CMK (cell line): Measurements from ENCODE around the gene ALPK3.

Experiments used
- DNase-seq: peaks from one replicate; pipeline ENCODE4 v3.0.0-alpha.2; 2010; ENCODE audit warnings: low read depth

Gene ALPK3

DNA sequence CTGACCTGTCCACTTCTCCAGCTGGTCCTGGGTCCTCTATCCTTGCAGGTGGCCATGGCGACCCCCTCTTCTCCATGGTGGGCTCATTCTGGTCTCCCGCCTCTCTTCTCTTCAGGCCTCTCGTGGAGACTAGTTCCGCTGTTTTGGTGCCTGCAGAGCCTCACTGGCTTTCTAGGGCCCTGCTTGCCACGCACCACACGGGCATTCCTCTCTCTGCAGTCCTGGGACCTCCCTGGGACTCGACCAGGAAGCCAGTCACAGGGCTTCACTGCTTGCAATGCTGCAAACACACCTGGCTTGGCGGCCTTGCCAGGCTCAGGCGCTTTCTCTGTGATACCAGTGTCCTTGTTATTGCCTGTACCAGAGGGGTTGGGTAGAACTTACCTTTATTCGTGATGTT is 76.5 kb downstream of the ALPK3 start:
- DNase-seq, result no peak

- no peak for DNase-seq
These were observed 77.7 kb downstream of the ALPK3 start for GRCh38 chr15:84894736-84895425.

DNA sequence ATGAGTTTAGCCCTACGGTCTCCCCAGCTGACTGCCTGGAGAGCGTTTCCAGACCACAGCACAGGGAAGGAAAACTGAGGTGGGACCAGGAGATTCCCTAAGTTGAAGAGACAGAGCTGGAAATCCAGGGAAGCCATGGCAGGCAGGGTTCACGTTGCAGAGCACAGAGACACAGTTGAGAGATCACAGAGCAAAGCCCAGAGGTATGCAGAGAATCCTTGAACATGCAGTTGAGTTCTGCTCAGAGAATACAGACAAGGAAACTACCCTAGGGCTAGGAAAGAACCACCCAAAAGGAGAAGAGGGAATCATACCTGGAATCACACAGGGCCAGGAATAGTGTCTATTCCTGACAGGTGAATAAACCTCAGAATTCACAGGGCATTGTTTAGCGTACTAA is 81.6 kb downstream of the ALPK3 start:
- DNase-seq, result no peak

- no peak for DNase-seq
These were observed 82.6 kb downstream of the ALPK3 start for GRCh38 chr15:84899750-84900149.

GRCh38 chr15:84901540-84901939 is 84.4 kb downstream of the ALPK3 start:
- DNase-seq, result no peak

- DNase-seq, result no peak
These were observed 86.6 kb downstream of the ALPK3 start for GRCh38 chr15:84903751-84904150.

DNA sequence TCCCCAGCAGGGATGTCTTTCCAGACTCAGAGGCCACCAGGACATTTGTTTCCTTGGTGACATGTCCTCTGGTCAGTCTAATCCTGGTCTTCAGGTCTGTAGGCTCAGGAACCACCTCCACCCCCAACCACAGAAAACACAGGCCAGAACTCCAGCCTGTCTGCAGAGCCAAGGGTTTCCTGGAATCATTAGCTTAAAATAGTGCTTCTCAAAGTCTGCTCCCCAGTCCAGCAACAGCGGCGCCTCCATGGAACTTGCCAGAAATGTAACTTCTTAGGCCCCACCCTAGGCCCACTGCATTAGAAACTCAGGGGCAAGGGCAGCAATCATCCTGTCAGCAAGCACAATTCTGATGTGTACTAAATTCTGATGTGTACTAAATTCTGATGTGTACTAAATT is 87.3 kb downstream of the ALPK3 start:
- DNase-seq, result no peak

DNA sequence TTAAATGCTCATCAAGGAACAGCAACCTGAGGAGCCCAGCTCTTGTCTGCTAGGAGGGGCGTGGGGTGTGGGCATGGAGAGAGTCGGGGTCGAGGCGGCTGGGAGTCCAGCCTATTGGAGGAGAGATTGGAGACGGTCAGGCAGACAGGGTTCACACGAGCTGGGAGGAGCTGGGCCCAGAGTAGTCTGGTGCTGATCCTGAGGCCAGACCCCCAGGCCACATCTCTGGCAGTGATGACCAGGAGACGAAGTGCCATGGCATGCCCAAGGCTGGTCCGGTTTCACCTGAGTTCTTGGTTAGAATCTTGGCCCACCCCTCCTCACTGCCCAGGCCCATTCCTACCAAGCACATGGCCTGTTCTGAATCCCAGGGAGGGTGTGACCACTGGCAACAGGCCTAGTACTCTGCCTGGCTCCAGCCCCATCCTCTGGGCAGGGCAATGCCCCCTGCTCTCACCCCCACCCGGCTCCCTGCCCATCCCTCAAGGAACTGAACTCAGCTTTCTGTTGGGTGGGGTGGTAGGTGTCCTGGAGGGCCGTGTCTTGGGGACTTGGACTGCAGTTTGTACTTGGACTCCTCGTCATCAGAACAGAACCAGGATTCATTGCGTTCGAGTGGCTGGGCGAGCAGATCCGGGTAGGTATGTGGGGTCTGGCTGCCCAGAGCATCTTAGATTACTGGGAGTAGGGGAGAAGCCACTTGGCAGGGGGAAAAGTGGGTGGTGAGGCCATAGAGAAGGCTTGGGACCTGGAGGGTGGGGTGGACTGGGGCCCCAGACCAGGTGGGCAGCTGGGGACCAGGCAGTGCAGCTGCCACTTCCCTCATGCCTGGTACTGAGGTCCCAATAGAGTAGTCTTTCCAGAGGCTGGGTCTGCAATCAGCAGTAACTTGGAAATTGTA is 88.1 kb downstream of the ALPK3 start:
- DNase-seq, result no peak

GRCh38 chr15:84907731-84908130 is 90.6 kb downstream of the ALPK3 start:
- no peak for DNase-seq

- no peak for DNase-seq
These were observed 91.4 kb downstream of the ALPK3 start for GRCh38 chr15:84908564-84908963.

GRCh38 chr15:84909029-84909428 is 91.9 kb downstream of the ALPK3 start:
- DNase-seq, result no peak

DNA sequence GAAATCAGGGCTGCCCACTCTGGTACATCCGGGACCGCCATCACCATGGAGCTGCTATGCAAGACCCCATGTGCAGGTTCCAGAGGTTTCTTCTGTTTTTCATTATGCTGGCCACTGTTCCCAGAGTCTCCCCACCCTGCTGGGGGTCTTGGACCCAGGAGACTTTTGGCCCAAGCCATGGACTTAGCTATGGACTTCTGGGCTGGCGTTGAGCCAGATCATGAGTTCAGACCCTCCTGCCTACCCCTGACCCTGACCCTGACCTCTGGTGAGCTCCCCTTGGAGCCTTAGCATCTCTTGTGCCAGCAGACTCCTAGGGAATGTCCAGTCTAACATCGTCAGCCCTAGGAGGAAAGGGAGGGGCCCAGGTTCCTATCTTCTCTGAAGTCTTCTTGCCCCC is 92.6 kb downstream of the ALPK3 start:
- DNase-seq, result no peak

DNA sequence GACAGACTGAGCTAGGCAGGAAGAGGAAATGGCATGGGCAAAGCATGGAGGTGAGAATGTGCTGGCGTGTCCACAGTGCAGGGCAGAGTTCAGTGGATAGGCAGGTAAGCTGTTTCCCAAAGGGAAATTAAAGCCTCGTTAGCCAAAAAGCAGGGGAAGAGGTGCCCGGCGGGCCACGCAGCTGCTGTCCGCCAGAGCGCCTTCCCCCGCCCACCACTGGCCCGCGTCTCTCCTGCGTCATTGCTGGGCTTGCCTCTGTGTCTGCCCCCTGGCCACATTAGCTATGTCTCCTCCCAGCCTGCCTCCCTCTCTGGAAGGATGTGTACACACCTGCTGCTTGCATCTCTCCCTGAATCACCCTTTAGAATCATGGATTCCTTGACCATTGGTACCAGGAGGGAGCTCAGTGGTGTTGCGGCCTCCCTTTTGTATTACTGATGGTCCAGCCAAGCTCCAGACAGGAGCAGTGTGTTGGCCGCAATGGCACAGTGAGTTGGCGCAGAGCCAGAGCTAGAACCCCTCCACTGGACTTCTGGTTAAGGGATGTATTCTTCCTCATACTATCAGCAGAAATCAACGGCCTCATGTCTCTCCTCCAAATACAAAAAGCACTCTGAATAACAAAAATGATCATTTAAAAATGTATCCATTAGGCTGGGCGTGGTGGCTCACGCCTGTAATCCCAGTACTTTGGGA is 93.9 kb downstream of the ALPK3 start:
- DNase-seq, result no peak

DNA sequence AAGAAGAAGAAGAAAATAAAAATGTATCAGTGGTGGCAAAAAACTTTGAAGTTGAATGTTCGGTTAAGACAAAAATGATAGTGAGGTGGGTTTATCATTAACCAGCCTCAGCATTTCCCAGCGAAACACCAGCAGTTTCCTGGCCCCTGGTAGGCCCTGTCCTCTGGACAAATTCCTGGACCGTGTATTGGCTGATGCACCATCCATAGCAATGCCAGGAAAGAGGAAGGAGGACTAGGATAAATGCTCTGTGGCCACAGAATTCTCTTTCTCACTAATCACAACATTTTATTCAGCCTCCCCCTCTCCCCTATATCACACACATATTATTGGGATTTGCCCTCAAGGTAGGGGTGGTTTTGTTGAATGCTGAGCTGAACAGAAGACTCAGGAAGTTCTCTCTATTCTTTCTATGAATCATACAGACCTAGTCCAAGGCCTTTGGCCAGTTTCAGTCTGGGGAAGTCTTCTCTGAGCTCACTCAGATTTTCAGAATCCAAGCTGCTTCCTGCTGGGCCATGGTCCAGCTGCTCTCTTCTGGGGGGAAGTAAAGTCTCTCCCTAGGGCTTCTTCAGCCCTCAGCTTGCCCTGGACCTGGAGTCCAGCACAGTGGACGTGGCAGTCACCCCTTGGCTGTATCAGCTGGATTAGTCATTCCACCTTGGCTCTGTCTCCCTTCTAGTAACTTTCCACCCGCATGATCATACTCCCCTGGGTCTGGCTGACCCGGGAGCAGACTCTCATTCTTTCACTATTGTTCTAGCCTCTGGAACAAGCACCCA is 94.9 kb downstream of the ALPK3 start:
- no peak for DNase-seq

DNA sequence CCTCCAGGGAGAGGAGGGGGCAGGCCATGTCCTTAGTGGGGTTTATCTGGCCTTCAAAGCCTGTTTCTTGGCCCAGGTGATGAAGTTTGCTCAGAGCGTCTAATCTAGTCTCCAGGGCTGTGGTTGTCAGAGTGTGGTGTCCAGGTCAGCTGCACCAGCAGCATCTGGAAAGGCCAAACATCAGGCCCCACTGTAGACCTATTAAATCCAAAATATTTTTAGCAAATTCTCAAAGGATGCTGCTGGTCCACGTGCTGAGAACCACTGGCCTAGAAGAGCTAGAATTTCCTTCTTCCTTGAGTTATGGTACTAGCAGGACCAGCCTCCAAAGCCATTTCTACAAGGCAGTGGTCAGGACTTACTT is 96.2 kb downstream of the ALPK3 start:
- no peak for DNase-seq

GRCh38 chr15:84914351-84914750 is 97.2 kb downstream of the ALPK3 start:
- no peak for DNase-seq

GRCh38 chr15:84914909-84915605 is 97.9 kb downstream of the ALPK3 start:
- DNase-seq, result no peak

DNA sequence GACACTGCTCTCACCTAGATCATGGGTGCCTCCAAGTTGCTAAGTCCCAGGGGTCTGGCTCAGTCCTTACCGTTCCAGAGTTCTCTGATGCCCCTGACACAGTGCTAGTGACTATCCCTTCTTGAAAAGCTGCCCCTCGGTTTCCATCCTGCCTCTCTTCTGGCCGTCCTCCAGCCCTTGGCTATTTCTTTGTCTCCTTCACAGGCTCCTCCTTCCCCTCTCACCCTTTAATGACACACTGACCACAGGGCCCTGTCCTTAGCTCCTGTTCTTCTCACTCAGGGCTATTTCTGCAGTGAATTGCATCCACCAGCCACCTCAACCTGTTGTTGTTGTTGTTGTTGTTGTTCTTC is 98.4 kb downstream of the ALPK3 start:
- DNase-seq, result no peak

GRCh38 chr15:84917452-84917851 is 100.3 kb downstream of the ALPK3 start:
- no peak for DNase-seq

DNA sequence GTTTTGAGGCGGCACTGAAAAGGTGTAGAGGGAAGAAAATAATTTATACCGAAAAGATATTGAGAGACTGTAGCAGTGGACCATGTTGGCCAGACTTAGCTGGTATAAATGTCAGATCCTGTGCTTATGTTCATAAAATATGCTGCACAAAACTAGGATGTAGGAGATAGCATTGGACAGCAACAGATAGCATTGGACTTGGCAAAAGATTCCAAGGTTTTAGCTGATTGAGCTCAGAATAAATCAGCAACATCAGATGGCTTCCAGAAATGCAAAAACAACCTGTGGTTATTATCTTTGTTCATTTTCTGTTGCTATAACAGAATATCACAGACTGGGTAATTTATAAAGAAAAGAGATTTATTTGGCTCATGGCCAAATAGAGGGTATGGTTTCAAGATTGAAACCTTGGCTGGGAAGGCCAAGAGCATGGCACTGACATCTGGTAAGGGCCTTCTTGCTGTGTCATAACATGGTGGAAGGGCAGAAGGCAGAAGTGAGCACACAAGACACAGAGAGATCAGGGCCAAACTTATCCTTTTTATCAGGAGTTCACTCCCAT is 102.0 kb downstream of the ALPK3 start:
- DNase-seq, result no peak

- no peak for DNase-seq
These were observed 104.0 kb downstream of the ALPK3 start for GRCh38 chr15:84921121-84921520.
